HG02938 (cell line): ENCODE results near the gene LRRC4B.

Experiments used
- ATAC-seq: cut with Tn5 transposase; IDR thresholded peaks from one replicate; pipeline ENCODE4 v1.9.1; 2021; ENCODE audit warnings: mild to moderate bottlenecking, moderate library complexity; ENCODE audit not compliant: unreplicated experiment

LRRC4B gene

GRCh38 chr19:50467566-50467965, 100.7 kb downstream of the LRRC4B start:
- no peak for ATAC-seq
